Measurements from ENCODE around the gene MYO15B. TPM values are rescaled to one million over a fixed set of nuclear protein-coding genes. Genes with fewer than 3 reads are reported as not detected.
"Not testable (repeated sequence)": the region's sequence is repeated elsewhere in the genome, so short reads cannot be mapped to it uniquely, and the experiment has no call there.

Gene MYO15B
- total RNA-seq, 1 experiment from 2014 or later = 0.34 TPM

- DNase-seq (ENCODE audit: low read depth) = no peak
- in situ Hi-C loops (cut with HindIII; ENCODE audit: low pct_unique_long_range_greater_than_20kb, low sequenced_read_pairs) = no loop called here
Observed at GRCh38 chr17:75630071-75630917, 42.7 kb downstream of the MYO15B start.

- DNase-seq (ENCODE audit: low read depth) = no peak
- in situ Hi-C loops (cut with HindIII; ENCODE audit: low pct_unique_long_range_greater_than_20kb, low sequenced_read_pairs) = no loop called here
Observed at GRCh38 chr17:75631353-75631752, 43.8 kb downstream of the MYO15B start.

- in situ Hi-C loops (cut with HindIII; ENCODE audit: low pct_unique_long_range_greater_than_20kb, low sequenced_read_pairs) = no loop called here
- DNase-seq (ENCODE audit: low read depth) = no peak
Observed at GRCh38 chr17:75632428-75632827, 44.8 kb downstream of the MYO15B start.

GRCh38 chr17:75632863-75633485, 45.4 kb downstream of the MYO15B start, which contains the start of gene SMIM5:
SMIM5 (plus strand) TSS chr17:75633434; CDS start chr17:75640202, 6,768 bp downstream.
- DNase-seq (ENCODE audit: low read depth) = peak; percentile 84
- in situ Hi-C loops (cut with HindIII; ENCODE audit: low pct_unique_long_range_greater_than_20kb, low sequenced_read_pairs) = no loop called here

- in situ Hi-C loops (cut with HindIII; ENCODE audit: low pct_unique_long_range_greater_than_20kb, low sequenced_read_pairs) = no loop called here
- peak; percentile 89 for DNase-seq (ENCODE audit: low read depth)
Observed at GRCh38 chr17:75633486-75634375, 46.1 kb downstream of the MYO15B start.

GRCh38 chr17:75634376-75634740, 46.8 kb downstream of the MYO15B start:
- in situ Hi-C loops (cut with HindIII; ENCODE audit: low pct_unique_long_range_greater_than_20kb, low sequenced_read_pairs) = no loop called here
- DNase-seq (ENCODE audit: low read depth) = no peak

- in situ Hi-C loops (cut with HindIII; ENCODE audit: low pct_unique_long_range_greater_than_20kb, low sequenced_read_pairs) = no loop called here
- no peak for DNase-seq (ENCODE audit: low read depth)
Observed at GRCh38 chr17:75634754-75635609, 47.4 kb downstream of the MYO15B start.

GRCh38 chr17:75635610-75636202, 48.1 kb downstream of the MYO15B start:
- DNase-seq (ENCODE audit: low read depth) = no peak
- in situ Hi-C loops (cut with HindIII; ENCODE audit: low pct_unique_long_range_greater_than_20kb, low sequenced_read_pairs) = no loop called here

- in situ Hi-C loops (cut with HindIII; ENCODE audit: low pct_unique_long_range_greater_than_20kb, low sequenced_read_pairs) = no loop called here
- DNase-seq (ENCODE audit: low read depth) = no peak
Observed at GRCh38 chr17:75636381-75637142, 49.0 kb downstream of the MYO15B start.

- in situ Hi-C loops (cut with HindIII; ENCODE audit: low pct_unique_long_range_greater_than_20kb, low sequenced_read_pairs) = no loop called here
- DNase-seq (ENCODE audit: low read depth) = no peak
Observed at GRCh38 chr17:75637143-75637538, 49.5 kb downstream of the MYO15B start.

- in situ Hi-C loops (cut with HindIII; ENCODE audit: low pct_unique_long_range_greater_than_20kb, low sequenced_read_pairs) = no loop called here
- DNase-seq (ENCODE audit: low read depth) = no peak
Observed at GRCh38 chr17:75637551-75637950, 50.0 kb downstream of the MYO15B start.

GRCh38 chr17:75638039-75638438, 50.4 kb downstream of the MYO15B start:
- in situ Hi-C loops (cut with HindIII; ENCODE audit: low pct_unique_long_range_greater_than_20kb, low sequenced_read_pairs); DNase-seq (ENCODE audit: low read depth): not testable (repeated sequence)

GRCh38 chr17:75638893-75639292, 51.3 kb downstream of the MYO15B start:
- in situ Hi-C loops (cut with HindIII; ENCODE audit: low pct_unique_long_range_greater_than_20kb, low sequenced_read_pairs) = no loop called here
- no peak for DNase-seq (ENCODE audit: low read depth)

GRCh38 chr17:75639327-75639726, 51.7 kb downstream of the MYO15B start:
- no peak for DNase-seq (ENCODE audit: low read depth)
- in situ Hi-C loops (cut with HindIII; ENCODE audit: low pct_unique_long_range_greater_than_20kb, low sequenced_read_pairs) = no loop called here

- DNase-seq (ENCODE audit: low read depth) = no peak
- in situ Hi-C loops (cut with HindIII; ENCODE audit: low pct_unique_long_range_greater_than_20kb, low sequenced_read_pairs) = no loop called here
Observed at GRCh38 chr17:75639771-75640555, 52.4 kb downstream of the MYO15B start.

GRCh38 chr17:75640556-75641119, 53.0 kb downstream of the MYO15B start:
- DNase-seq (ENCODE audit: low read depth) = no peak
- in situ Hi-C loops (cut with HindIII; ENCODE audit: low pct_unique_long_range_greater_than_20kb, low sequenced_read_pairs) = no loop called here
